Effector CD4-positive, alpha-beta T cell (primary cell): ENCODE data around the gene PHLDB3.
"Not testable (repeated sequence)": the region's sequence is repeated elsewhere in the genome, so short reads cannot be mapped to it uniquely, and the experiment has no call there.

ENCODE experiments used
- DNase-seq: peaks from one replicate; pipeline ENCODE4 v3.0.0-alpha.2; 2020

PHLDB3 gene

DNA sequence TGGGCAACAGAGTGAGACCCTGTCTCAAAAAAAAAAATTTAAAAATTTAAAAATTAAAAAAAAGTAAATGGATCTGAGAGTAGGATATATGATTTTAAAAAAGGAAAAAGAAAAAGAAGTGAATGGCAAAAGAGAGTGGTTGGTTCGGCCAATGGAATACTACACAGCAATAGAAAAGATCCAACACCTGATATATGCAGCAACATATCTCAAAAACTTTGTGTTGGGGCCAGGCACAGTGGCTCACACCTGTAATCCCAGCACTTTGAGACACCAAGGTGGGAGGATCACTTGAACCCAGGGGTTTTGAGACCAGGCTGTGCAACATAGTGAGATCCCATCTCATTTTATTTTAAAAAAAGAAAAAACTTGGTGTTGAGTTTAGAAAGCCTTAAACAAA is 37.8 kb downstream of the PHLDB3 start:
- no peak for DNase-seq

DNA sequence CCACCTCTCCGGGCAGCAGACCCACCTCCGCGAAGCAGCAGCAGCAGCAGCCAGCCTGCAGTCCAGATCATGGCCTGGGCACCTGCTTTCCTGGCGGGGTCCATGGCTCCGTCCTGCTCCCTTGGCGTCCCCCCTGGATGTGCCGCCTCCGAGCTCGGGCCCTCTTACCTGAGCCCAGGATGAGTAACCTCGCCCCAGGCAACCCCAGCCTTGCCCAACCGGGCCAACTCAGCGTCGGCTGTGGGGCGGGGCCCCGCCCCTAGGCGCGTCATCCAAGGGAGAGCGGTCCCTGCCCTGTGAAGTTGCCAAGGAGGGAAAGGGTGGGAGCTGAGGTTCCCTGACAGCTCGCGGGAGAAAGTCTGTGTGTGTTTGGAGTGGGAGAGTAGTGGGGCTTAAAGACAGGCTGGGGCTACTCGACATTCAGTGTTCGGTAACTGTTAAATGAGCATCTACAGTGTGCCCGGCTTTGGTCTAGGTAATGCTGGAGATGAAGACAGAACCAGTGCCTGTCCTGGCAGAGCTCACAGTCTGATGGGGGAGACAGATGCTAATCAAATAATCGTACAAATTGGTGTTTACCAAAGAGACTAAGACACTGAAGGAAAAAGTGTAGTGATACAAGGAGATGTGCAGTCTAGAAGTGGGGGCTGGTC is 39.0 kb downstream of the PHLDB3 start, which contains the start of gene LYPD3:
TSS of gene LYPD3 (minus strand) at position 141 of the 653 bp plus-strand sequence. CDS start at position 104, 37 bp downstream.
- DNase-seq, result no peak

DNA sequence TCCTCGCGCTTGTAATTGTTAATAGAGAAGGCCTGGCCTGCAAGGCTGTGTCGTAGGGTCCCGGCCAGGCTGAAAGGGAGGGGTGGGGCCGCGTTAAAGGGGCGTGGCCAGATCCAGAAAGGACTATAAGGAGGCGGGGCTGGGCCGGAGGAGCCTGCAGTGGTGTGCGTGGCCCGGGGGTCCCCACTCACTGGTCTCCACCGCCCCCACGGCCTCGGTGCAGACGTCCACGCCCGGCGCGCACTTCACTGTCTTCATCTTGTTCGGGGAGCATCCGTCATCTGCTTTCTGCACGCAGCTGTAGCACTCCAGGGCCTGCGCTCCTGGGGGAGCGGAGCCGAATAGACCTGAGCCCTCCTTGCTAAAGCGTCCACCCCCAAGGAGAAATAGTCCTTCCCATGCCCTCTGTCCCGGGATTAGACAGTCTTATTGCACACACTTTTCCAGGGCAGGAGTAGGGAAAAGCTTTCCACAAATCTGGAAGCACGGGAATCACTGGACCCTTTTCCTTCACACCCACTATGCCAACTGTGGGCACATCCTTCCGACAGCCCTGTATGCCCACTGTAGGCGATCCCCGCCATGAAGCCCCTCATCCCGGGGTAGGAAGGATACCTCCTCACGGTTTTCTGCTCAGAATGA is 40.3 kb downstream of the PHLDB3 start:
- no peak for DNase-seq

DNA sequence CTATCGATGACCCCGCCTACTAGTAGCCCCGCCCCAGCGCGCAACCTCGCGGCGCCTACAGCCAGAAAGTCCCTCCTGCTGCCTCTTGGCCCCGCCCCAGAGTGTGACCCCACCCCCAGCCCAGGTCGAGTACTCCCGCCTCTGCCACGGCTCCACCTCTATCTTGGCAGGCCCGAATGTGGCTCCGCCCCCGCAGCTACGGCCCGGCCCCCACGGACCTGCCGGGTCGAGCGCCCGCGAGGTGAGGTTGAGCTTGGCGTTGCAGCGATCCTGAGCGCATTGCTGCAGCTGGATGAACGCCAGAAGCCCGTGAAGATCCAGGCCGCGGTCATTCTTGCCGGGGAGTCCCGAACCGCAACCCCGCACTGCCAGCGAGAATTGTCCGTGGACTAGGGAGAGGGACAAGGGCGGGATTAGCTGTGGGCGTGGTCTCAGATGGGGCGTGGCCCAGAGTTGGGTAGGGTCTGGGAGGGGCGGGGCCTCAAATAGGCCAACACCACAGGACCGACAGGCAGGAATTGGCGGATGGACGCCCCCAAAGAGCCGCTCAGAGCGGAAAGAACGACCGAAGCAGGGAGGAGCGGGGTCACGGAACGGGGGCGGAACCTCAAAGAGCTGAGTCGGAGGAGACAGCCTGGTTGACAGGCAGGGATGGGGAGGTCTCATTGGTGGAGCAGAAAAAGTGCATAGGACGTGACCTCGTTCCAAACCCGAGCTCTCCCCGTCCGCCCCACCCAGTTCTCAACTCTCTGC is 41.0 kb downstream of the PHLDB3 start:
- peak; percentile 99 for DNase-seq

DNA sequence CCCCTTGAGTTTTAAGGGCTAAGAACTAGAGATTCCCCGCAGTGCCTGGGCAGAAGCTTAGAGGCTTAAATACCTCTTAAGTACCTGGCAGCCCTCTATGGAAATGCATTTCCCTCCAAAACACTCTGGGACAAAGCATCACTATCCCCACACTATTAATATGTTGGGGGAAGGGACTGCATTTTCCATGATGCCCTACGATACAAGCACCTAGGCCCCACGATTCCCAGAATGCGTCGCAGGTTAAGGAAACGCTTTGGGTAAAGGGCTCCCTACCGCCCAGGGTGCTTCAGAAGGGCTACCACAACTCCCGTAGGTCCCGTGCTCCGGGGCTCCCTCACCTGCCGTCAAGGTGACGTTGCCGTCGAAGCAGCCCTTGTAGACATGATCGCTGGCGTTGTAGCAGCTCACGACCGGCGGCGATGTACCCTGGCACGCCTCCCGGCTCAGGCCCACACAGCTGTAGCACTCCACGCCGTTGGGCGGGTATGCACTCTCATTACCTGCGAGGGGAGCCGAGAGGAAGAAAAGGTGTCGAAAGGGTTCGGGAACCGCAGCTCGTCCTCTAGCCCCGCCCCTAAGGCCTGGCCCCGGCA is 41.7 kb downstream of the PHLDB3 start:
- no peak for DNase-seq

DNA sequence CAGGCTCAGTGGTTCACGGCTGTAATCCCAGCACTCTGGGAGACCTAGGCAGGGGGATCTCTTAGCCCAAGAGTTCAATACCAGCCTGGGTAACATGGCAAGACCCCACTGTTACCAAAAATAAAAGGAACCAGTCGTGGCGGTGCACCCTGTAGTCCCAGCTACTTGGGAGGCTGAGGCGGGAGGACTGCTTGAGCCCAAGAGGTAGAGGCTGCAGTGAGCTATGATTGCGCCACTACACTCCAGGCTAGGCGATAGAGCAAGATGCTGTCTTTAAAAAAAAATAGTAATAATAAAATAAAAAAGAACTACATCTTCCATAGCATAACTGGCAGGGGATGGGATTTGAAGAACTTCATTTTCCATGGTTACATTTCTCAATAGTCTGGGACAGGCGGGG is 42.2 kb downstream of the PHLDB3 start:
- no peak for DNase-seq

DNA sequence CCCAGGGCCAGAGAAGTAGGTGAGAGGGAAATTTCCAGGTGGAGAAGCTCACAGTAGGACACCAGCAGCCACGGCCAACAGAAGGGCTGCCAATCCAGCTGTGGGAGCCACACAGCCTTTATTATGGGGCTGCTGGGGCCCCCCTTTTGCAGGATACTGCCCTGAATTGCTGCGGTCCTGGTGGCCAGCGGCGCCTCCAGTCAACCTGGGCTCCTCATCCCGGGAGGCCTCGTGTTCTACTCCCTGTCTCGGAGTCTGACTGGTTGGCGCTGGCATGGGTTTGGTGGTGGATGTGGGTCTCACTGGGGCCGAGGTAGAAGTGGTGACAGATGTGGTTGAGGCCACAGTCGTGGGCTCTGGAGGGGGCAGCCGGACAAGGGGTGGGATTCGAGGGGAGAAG is 43.2 kb downstream of the PHLDB3 start:
- DNase-seq, result no peak

DNA sequence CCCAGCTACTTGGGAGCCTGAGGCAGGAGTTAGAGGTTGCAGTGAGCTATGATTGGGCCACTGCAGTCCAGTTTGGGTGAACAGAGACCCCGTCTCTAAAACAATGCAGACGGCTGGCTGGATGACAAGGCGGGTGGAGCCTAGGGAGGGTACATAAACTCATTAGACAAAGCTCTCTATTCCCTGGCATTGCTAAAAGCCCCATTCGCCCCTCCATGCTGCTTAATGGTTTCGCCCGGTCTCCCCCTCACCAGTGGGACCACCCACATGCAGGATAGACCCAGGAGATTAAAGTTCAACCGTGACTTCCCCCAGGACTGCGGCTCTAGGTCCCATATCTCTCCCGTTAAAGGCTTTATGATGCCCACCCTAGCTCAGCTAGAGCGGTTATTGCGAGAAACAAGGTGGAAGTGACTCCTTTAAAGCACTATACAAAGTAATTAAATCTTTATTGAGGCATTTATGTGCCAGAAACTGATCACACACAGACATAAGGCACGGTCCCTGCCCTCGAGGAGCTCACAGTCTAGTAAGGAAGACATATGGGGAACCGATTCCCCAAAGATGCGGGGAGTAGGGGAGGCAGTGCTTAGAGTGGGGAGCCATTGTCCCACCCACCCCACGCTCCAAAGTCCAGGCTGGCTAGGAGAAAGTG is 44.1 kb downstream of the PHLDB3 start:
- no peak for DNase-seq

DNA sequence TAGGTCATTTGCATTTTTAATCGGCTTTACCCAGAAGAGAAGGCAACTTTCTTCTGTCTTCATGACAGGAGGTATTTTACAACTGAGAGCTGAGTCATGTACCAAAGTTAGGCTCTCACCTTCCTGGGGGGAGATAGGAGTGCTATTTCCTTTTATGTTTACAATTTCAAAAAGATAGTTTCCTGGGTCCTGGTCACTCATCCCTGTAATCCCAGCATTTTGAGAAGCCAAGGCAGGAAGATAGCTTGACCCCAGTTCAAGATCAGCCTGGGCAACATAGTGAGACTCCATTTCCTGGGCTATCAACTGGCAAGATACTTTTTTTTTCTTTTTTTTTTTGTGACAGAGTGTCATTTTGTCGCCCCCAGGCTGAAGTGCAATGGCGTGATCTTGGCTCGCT is 46.7 kb downstream of the PHLDB3 start:
- DNase-seq, result no peak

DNA sequence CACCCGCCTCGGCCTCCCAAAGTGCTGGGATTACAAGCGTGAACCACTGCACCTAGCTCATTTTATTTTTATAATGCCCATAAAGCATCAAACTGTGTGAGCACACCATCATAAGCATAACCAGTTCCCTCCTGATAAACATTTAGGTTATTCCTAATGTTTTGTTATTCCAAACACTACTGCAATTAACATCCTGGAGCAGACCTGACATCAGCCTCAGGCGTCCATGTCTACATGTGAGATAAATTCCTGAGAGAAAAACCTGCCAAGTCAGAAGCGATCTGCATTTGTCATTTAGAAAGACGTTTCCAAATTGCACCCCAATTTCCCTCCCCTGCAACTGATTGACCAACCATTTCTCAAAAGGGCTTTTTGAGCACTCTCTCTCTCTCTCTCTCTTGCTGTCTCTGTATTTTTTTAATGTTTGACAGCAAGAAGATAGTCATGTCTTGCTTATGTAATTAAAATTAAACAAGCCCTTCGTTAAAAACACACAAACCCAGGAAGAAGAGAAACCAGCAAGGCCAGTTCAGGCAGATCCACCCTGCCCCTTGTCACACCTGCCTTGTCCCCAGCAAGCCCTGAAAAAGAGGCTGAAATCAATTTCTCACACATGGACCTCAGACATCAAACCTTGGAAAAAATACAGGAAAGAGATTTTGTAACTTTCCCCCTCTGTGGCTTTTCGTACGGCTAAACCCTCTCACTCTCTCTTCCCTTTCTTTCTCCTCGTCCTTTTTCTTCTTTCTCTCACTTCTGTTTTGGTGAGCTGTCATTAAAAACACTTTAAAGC is 49.0 kb downstream of the PHLDB3 start:
- no peak for DNase-seq

DNA sequence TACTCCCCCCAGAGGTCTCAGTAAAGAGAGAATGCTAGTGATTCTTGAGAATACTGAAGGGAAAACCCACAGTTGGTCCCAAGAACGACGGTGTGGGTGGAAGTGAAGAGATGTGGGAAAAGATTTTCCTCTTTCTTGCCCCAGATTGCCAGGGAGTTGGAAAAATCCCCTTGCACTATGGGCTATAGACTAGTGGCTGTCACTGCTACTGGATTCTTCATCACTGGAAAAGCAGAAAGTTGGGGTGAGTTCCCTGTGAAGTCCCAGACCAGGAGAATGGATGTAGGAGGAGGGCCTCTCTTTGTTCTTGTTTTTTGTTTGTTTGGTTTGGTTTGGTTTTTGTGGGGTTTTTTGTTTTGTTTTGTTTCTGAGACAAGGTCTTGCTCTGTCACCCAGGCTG is 50.5 kb downstream of the PHLDB3 start:
- no peak for DNase-seq

DNA sequence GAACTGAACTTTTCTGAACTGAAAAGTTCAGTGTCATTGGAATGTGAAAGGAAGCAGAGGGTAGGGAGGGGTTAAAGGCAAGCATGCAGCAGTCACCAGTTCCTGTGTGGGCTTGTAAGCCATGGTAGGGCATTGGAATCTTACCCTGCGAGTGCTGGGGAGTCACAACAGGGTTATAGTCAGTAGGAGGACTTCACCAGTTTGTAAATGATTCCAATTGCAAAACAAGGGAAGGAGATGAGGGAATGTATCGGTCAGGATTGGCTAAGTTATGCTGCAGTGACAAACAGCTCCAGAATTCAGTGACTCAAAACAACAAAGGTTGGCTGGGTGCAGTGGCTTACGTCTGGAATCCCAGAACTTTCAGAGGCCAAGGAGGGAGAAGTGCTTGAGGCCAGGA is 52.0 kb downstream of the PHLDB3 start:
- DNase-seq, result no peak

DNA sequence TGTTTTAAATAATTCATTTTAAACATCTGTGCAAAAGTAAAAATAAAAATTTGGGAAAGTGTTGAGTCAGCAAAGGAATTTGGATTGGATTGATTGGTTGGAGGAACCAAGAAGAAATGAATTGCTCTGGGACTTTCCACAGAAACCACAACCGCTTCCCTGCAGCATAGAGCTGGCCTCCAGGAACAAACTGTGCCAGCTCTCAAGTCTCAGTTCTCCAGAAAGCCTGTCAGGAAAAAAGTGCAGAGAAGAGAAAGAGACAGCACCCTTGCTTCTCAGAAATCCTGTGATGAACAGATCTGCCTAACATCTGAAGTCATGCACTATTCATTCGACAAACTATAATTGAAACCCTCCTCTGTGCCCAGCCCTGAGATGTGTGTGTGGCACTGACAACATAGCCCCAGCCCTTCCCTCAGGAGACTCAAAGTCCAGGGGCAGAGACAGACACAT is 54.0 kb downstream of the PHLDB3 start:
- DNase-seq, result no peak

DNA sequence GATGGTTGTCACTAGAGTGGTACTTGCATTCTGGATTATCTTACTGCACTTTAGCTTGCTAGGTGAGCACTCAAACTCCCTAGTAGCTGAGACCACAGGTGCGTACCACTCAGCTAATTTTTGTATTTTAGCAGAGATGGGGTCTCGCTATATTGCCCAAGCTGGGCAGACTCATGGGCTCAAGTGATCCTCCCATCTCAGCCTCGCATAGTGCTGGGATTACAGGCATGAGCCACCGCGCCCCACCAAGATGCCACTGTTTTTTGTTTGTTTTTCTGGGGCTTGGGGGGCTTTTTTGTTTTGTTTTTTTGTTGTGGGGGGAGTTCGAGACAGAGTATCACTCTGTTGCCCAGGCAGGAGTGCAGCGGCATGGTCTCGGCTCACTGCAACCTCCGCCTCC is 56.9 kb downstream of the PHLDB3 start:
- DNase-seq, result no peak

DNA sequence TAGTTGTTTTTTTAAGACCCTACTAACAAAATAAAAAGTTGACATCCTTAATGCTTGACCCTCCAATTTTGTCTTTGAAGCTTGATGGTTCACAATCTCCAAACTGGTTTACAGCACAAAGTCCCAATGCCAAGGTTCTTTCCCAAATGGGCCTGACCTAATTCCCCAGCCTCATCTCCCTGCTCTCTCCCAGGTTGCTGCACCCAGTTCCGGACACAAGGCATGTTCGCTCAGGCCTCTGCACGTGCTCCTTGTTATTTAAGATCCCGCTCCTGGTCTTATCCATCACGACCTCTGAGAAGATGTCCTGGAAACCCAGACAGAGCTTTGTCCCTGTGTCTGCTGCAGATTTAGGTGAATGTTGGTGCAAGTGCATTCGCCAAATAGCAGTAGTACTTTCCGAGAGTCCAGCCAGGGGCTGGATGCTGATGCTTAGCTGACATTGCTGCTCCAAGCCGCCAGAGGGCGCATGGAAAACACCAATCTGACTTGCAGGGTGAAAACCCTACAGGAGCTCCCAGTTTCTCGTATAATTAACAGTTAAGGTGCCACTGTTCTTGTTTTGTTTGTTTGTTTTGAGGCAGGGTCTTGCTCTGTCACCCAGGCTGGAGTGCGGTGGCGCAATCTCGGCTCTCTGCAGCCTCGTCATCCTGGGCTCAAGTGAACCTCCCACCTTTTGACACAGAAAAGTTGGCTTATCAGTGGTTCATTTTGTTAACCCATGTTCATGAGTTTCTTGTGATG is 57.6 kb downstream of the PHLDB3 start:
- DNase-seq, result peak; percentile 75

DNA sequence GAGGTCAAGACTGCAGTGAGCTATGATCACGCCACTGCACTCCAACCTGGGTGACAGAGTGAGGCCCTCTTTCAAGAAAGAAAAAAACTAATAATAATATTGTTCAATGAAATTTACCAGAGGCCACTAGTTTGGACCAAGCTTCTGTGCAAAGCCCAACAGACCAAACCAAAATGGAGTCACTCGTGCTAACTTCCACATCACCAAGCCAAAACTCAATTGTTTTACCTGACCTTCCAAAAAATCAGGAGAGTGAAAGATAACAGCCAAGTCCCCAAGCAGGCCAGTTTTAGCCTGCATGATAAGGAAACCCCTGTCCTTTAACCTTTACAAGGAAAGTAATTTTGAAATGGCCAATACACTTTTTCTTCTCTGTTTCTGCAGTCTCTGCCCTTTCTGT is 59.1 kb downstream of the PHLDB3 start:
- no peak for DNase-seq

DNA sequence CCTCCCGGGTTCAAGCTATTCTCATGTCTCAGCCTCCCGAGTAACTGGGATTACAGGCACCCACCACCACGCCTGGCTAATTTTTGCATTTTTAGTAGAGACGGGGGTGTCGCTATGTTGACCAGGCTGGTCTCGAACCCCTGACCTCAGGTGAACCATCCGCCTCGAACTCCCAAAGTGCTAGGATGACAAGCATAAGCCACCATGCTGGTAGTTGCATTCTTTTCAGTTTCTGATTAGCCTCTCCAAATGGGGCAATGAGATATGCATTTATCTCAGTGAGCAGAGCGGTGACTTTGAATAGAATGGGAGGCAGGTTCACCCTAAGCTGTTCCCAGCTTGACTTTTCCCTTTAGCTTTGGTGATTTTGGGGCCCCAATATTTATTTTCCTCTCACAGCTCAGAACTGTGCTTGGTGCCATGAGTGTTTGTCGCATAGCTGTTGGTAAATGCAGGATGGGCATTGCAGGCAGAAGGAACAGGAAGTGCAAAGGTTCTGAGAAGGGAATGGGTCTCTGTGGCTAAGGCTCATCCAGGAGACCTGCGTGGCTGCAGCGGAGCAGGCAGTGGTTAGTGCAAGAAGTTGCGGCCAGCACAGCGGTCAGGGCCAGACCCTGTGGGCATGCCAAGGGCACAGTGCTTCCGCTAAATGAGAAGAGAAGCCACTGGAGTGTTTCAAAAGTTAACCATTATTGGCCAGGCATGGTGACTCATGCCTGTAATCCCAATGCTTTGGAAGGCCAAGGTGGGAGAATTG is 59.8 kb downstream of the PHLDB3 start:
- no peak for DNase-seq

DNA sequence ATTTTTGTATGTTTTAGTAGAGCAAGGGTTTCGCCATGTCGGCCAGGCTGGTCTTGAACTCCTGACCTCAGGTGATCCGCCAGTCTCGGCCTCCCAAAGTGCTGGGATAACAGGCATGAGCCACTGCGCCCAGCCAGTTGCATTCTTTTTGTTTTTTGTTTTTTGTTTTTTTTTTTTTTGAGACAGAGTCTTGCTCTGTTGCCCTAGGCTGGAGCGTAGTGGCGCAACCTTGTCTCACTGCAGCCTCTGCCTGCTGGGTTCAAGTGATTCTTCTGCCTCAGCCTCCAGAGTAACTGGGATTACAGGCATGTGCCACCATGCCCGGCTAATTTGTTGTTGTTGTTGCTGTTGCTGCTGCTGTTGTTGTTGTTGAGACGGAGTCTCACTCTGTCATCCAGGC is 60.5 kb downstream of the PHLDB3 start:
- not testable (repeated sequence) for DNase-seq

DNA sequence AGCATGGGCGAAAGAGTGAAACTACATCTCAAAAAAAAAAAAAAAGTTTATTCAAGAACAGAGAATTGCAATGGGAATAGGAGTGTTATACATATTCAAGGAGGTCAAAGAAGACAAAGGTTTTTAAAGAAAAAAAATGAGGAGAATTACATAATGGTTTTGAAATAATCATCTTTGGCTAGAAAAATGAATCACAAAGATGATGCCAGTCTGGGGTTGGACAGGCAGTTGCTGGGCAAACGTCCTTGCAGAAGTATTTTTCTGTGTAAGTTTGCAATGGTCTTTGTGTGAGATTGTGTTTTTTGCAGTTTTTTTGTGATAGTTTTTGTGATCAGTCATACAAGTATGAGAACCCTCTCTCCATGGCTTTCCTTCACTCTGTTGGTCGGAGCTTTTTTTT is 62.8 kb downstream of the PHLDB3 start:
- DNase-seq, result no peak

DNA sequence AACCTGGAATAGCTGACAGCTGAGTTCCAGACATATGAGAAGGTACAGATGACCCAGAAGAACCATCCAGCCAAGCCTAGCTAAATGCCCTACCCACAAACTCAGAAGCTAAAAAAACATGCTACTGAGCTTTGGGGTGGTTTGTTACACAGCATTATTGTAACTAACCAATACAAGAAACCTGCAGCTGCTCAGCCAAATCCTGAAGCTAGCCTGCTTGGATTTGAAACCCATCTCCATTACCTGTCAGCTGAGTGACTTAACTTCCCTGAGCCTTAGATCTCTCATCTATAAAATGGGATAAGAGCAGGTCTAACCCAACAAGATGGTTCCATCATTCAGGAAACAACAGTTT is 64.9 kb downstream of the PHLDB3 start:
- no peak for DNase-seq
